Upper lobe of left lung (tissue), 6 donors: ENCODE results near the gene PIF1. TPM values are rescaled to one million over a fixed set of nuclear protein-coding genes. Genes with fewer than 3 reads are reported as not detected.

Experiments used
- ATAC-seq, 2 donors: fragments of 200-7000 bp; cut with Tn5 transposase; one replicate each; pipeline ENCODE4 v1.9.1; 2022; ENCODE audit warnings: mild to moderate bottlenecking in 2 of 2, moderate library complexity in 2 of 2; ENCODE audit not compliant: low FRiP score in 2 of 2
- DNase-seq, 2 donors: peaks; one replicate each; pipeline ENCODE4 v3.0.0-alpha.2; 2019 to 2020
- H3K27ac ChIP-seq, 4 donors: fragments of 200-600 bp; sonication (generic); one replicate each; pipeline ENCODE4 v1.5.1; 2016 to 2019
- H3K27me3 ChIP-seq, 4 donors: fragments of 200-600 bp; sonication (generic); one replicate each; pipeline ENCODE4 v1.5.1; 2017 to 2019
- H3K36me3 ChIP-seq, 4 donors: fragments of 200-600 bp; sonication (generic); one replicate each; pipeline ENCODE4 v1.5.1; 2016 to 2019
- H3K4me1 ChIP-seq, 4 donors: fragments of 200-600 bp; sonication (generic); one replicate each; pipeline ENCODE4 v1.5.1; 2018 to 2019
- H3K4me3 ChIP-seq, 4 donors: fragments of 200-600 bp; sonication (generic); one replicate each; pipeline ENCODE4 v1.5.1; 2017 to 2019; ENCODE audit warnings: mild to moderate bottlenecking in 2 of 4, moderate library complexity in 1 of 4
- H3K9me3 ChIP-seq, 4 donors: fragments of 200-600 bp; sonication (generic); one replicate each; pipeline ENCODE4 v1.5.1; 2018 to 2019
- POLR2A ChIP-seq, 4 donors: fragments of 450-650 bp; IDR thresholded peaks; one replicate each; pipeline ENCODE4 v1.5.1; 2016 to 2017; ENCODE audit warnings: antibody characterized with exemption in 4 of 4, mild to moderate bottlenecking in 2 of 4
- POLR2AphosphoS5 ChIP-seq, 2 donors: sonication (generic); formaldehyde crosslinking; IDR thresholded peaks; one replicate each; pipeline ENCODE4 v1.5.1; 2017; ENCODE audit warnings: antibody characterized with exemption in 2 of 2
- WGBS, 2 donors: methylation state at CpG; one replicate each; pipeline ENCODE4 v1.1.5; 2017 to 2018; 5-methylcytosine and 5-hydroxymethylcytosine counted together
- total RNA-seq, 6 donors: library from RNA; depleted of rRNA in 4 of 6; stranded (reverse); fragments of >200 nt in 4 of 6; gene quantifications; one replicate each; pipeline versions ENCODE4 v1.1.0 to v1.2.1, GENCODE V29; 2016 to 2021
- TF ChIP-seq, protein P1 (sequence below), 6 experiments: fragments of 450-650 bp in 4 of 6; fragments of 200-600 bp in 2 of 6; sonication (generic) in 2 of 6; IDR thresholded peaks; one replicate each; pipeline ENCODE4 v1.5.1; 2016 to 2019; ENCODE audit warnings: antibody characterized with exemption in 6 of 6
- donor health status: DM: no; HTN: no; CAD: no; lungs with moderate emphysema.
- donor health status: DM: no; HTN: yes; CAD: no; lungs with severe emphysema.

Gene PIF1
- total RNA-seq, 6 donors from 2014 or later: 0.61 to 6.2 (median 1.1) TPM

DNA sequence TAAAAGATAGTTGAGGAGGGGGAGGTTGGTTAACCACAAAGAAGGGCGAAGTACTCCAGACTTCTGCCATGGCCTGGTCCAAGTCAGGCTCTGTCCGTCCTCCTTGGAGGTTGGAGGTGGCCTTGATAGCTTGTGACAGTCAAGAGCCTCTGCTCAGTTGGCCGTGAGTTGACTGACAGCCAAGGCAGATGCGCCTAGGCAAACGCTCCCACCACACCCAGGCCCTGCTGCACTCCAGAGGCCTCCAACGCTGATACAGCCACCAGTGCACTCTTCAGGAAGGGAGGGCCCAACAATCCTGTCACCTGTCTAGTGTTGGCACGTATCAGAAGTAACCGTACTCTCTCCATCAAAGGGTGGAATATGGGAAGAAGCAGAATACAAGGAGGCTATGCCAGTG is 59.4 kb downstream of the PIF1 start:
- no peak for ATAC-seq
- no peaks in the 10 kb centered on the region for H3K36me3 ChIP-seq
- no peak for DNase-seq
- H3K27ac ChIP-seq: no peak overlapping the region
- TF ChIP-seq POLR2AphosphoS5 (IDR thresholded peaks at IDR 0.05) (no peak), POLR2A (IDR thresholded peaks at IDR 0.05) (no peak)
- TF ChIP-seq, protein P1, sequence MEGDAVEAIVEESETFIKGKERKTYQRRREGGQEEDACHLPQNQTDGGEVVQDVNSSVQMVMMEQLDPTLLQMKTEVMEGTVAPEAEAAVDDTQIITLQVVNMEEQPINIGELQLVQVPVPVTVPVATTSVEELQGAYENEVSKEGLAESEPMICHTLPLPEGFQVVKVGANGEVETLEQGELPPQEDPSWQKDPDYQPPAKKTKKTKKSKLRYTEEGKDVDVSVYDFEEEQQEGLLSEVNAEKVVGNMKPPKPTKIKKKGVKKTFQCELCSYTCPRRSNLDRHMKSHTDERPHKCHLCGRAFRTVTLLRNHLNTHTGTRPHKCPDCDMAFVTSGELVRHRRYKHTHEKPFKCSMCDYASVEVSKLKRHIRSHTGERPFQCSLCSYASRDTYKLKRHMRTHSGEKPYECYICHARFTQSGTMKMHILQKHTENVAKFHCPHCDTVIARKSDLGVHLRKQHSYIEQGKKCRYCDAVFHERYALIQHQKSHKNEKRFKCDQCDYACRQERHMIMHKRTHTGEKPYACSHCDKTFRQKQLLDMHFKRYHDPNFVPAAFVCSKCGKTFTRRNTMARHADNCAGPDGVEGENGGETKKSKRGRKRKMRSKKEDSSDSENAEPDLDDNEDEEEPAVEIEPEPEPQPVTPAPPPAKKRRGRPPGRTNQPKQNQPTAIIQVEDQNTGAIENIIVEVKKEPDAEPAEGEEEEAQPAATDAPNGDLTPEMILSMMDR (IDR thresholded peaks at IDR 0.05): no peak
- H3K27me3 ChIP-seq: no peaks in the 10 kb centered on the region
- no peaks in the 10 kb centered on the region for H3K9me3 ChIP-seq
- no peak overlapping the region for H3K4me3 ChIP-seq
- WGBS, 2 donors: 78 to 83% methylated on average over 6 to 8 of the region's 8 CpGs
- no peaks in the 10 kb centered on the region for H3K4me1 ChIP-seq

Other genes with a start within 250 kb of the PIF1 start
- 1 to 10 TPM; 1.2 to 3.6 (median 2.0) TPM for gene RBPMS2, start 50.1 kb downstream of the PIF1 start, total RNA-seq
- 10 to 100 TPM; 21.9 to 83.0 (median 51.3) TPM for gene PLEKHO2, start 16.3 kb upstream of the PIF1 start, total RNA-seq
- 10 to 100 TPM in 2 of 6 donors, 1 to 10 TPM in 4; 4.8 to 13.1 (median 6.2) TPM for gene ANKDD1A, start 86.3 kb upstream of the PIF1 start, total RNA-seq
- 100 to 1,000 TPM in 3 of 6 donors, 10 to 100 TPM in 3; 58.8 to 113 (median 94.7) TPM for gene SPG21, start 164.3 kb upstream of the PIF1 start, total RNA-seq
- 10 to 100 TPM; 15.8 to 35.6 (median 25.5) TPM for gene MTFMT, start 204.0 kb upstream of the PIF1 start, total RNA-seq
- 1 to 10 TPM in 3 of 6 donors, under 1 TPM in 1, not detected in 2; 0.69 to 6.6 (median 4.4) TPM for gene SLC51B, start 219.7 kb upstream of the PIF1 start, total RNA-seq
- gene RASL12, start 242.3 kb upstream of the PIF1 start, total RNA-seq: 10 to 100 TPM; 12.8 to 49.9 (median 24.9) TPM